ENCODE data around the gene OXNAD1.

Gene OXNAD1

GRCh38 chr3:16247282-16248061 is 17.5 kb upstream of the OXNAD1 start:
- peak; percentile 73 for DNase-seq (ENCODE audit: low read depth)

- no peak for DNase-seq (ENCODE audit: low read depth)
Measured at GRCh38 chr3:16248556-16248955, 16.5 kb upstream of the OXNAD1 start.

GRCh38 chr3:16249336-16249735 is 15.7 kb upstream of the OXNAD1 start:
- DNase-seq (ENCODE audit: low read depth) = no peak

GRCh38 chr3:16249886-16250285 is 15.1 kb upstream of the OXNAD1 start:
- no peak for DNase-seq (ENCODE audit: low read depth)

DNA sequence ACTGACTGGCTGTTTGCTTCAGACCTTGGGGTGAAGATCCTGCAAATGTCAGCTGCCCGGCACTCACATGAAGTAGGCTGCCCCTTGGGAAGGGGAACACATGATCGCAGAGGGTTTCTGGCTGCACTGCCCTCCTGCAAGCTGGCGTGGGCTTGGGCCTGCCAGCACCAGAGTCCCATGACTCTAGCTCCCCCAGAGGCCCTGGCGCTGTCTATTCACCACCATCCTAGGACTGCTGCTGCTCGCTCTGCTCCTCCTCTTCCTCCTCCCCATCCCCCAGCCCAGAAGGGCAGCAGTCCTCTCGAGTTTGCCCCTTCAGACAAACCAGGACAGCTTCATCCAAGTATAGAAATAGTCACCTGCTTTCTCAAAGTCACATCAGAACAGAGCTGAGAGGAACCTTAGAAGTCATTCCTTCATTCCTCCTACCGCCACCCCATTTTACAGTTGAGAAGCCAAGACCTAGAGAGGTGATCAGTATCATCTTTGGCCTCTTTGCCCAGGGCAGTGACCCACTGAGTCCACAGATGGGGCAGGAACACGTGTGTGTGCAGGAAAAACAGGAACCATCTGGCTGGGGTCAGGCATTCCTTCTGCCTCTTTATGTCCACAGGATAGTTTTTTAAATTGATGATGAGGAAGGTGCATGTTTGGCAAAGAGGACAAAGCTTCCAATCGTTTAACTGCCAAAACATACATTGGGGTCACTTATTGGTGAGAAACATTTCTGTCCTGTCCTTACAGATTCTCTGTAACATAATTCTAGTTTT is 13.5 kb upstream of the OXNAD1 start:
- no peak for DNase-seq (ENCODE audit: low read depth)

- DNase-seq (ENCODE audit: low read depth) = no peak
Measured at GRCh38 chr3:16252243-16252978, 12.6 kb upstream of the OXNAD1 start.

DNA sequence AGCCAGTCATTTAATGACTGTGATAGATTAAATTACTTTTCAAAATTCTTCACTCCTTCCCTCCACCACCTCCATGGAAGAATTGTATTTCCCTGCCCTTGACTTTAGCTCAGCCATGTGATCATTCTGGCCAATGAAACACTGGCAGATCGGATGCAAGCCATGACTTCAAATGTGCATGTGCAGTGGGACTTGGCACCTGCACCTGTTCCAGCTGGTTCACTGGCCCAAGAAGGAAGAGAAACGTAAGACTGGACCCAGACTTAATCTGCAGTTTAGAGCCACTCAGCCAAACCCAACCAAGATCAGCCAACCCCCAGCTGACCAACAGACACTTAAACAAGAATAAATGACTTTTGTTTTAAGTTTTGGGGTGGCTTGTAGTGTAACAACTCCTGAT is 12.0 kb upstream of the OXNAD1 start:
- DNase-seq (ENCODE audit: low read depth) = no peak

- no peak for DNase-seq (ENCODE audit: low read depth)
Measured at GRCh38 chr3:16253601-16254000, 11.4 kb upstream of the OXNAD1 start.

- no peak for DNase-seq (ENCODE audit: low read depth)
Measured at GRCh38 chr3:16254916-16255315, 10.1 kb upstream of the OXNAD1 start.

DNA sequence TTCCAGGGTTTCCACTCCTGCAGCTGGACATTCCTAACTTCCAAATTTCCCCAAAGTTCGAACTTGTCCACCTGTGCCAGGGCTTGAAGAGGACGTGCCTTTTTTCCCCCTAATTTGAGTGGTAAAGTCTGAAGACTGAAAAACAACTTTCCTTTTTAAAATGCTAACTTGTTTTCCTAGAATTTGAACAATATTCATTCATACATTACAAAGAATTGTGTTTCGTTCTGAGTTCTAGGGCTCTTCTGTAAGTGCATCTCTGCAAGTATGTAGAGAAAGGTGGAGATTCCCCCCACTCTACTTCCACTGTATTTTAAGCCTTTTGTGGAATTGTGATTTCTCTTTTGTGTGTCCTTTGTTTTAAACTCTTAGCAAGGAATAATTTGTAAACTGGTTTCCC is 9.7 kb upstream of the OXNAD1 start:
- no peak for DNase-seq (ENCODE audit: low read depth)

DNA sequence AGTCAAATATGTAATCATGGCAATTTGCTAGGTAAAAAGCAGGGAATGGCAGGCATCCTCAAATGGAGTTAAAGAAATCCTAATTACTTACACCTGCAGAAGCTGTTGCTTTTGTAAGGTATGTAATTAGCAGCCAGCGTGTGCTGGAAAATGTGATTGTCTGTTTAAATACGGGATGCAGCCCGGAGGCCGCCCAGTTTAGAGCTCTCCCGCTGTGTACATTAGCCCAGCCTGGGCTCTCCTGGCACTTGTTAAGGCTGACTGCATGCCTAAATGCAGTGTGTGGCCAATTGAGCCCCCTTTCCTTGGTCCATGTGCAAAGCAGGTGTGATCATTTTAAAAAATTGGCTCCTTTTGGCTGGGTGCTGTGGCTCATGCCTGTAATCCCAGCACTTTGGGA is 9.3 kb upstream of the OXNAD1 start:
- DNase-seq (ENCODE audit: low read depth) = no peak

GRCh38 chr3:16257309-16257708 is 7.7 kb upstream of the OXNAD1 start:
- DNase-seq (ENCODE audit: low read depth) = no peak

GRCh38 chr3:16258177-16258576 is 6.8 kb upstream of the OXNAD1 start:
- no peak for DNase-seq (ENCODE audit: low read depth)

- DNase-seq (ENCODE audit: low read depth) = no peak
Measured at GRCh38 chr3:16258866-16259265, 6.1 kb upstream of the OXNAD1 start.

GRCh38 chr3:16260046-16260445 is 5.0 kb upstream of the OXNAD1 start:
- DNase-seq (ENCODE audit: low read depth) = no peak

DNA sequence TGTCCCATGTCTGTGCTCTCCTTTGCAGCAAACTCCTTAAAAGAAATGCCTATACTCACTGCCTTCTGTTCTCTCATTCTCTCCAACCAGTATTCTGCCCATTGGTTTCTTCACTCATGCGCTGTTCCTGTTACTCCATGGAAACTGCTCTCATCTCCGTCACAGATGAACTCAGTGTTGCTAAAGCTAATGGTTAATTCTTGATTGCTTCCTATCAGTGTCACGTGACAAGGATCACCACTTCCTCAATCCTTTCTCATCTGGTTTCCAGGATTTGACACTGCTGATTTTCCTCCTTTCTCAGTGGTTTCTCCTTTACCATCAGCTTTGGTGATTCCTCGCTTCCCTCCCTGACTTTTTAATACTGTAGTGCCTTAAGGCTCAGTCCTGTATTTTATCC is 2.8 kb upstream of the OXNAD1 start:
- no peak for DNase-seq (ENCODE audit: low read depth)

DNA sequence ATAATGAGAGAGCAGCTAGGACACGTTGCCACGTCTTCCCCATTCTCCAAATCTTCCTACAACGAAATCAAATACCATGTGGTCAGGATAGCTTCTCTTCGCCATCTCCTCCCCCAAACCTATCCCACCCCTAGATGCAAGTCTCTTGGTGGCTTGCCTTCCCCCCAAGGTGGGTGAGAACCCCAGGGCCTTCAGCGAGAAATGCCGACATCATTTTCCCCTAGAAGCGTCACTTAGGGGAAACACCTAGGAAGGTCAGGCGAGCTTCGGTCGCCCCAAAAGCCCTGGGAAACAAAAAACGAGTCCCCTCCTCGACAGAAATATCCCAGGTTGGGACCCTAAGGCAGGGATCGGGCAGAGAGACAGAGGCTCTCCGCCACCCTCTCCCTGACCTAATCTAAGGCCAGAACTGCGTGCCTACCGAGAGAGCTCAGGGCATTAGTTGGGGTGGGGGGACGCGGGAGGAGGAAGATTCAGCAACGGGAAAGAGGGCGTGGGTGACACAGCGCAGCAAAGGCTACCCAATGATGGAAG is 771 bp upstream of the OXNAD1 start:
- DNase-seq (ENCODE audit: low read depth) = no peak

- DNase-seq (ENCODE audit: low read depth) = no peak
Measured at GRCh38 chr3:16265455-16265786, 409 bp downstream of the OXNAD1 start.

DNA sequence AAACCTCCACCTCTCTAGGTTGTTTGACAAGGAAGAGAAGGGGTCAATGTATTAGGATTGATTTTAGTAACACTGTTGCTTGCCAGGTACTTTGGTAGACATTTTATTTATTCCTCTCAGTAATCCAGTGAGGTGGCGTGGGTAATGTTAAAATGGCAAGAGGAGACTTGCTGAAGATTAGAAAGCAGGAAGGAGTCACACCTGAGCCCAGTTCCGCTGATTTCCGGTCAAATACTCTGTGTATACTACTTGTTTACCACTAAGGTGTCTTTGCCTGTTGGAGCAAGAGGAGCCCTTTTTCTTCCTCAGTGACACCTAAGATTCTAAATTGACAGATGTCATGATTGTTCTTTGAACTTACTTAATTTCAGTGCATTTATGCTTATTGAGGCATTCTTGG is 1.7 kb downstream of the OXNAD1 start:
- no peak for DNase-seq (ENCODE audit: low read depth)

DNA sequence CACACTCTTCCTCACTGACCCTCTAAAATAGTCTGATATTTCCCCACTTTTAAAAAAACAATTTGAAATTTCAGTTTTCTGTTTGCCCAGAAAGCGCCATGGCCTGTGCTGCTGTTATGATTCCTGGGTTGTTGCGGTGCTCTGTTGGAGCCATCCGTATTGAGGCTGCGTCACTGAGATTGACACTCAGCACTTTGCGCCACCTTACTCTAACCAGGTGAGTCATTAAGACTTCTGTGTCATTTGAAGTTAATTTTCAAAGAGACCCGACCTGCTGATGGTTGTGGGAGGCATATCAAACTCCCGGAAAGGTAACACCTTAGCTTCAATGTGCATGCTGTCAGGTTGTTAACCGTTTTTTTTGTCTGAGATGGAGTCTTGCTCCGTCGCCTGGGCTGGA is 5.8 kb downstream of the OXNAD1 start:
- no peak for DNase-seq (ENCODE audit: low read depth)

DNA sequence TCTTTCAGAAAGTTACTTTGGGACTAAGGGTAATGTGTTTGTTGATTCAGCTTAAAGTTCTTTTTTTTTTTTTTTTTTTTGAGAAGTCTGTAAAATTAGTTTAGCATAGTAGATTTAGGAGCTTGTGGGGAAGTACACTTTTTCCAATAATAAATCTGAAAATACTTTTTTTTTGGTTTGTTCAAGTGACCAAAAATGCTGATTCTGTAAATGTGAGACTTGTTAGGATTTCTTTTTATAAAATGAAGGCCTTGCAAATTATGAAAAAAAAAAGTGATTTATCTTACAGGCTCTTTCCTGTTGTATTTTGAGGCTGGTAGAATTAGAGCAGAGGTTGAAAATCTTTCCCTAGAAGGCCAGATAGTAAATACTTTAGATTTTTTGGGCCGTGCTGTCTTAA is 7.6 kb downstream of the OXNAD1 start:
- DNase-seq (ENCODE audit: low read depth) = no peak

GRCh38 chr3:16273867-16274266 is 8.9 kb downstream of the OXNAD1 start:
- no peak for DNase-seq (ENCODE audit: low read depth)

GRCh38 chr3:16277471-16277870 is 12.5 kb downstream of the OXNAD1 start:
- DNase-seq (ENCODE audit: low read depth) = no peak
